ENCODE measurements around the gene CACNA2D4.

DNA sequence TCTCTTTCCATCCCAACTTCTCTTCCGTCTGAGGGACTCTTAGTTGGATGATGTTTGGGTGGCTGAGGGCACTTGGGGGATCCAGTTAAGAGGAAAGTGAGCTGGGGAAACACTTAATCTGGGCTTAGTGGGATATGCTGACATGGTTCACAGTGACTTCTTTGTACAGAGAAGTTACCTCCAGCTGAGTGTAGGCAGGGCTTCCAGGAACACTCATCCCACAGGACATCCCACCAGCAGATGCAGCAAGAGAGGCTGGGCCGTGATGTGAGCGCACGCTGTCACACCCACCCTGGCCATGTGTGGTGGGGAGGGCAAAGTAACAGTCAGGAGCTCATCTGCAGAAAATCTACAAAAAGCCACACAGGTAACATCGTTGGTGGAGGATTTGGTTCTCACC is 832 bp upstream of the CACNA2D4 start:
- no peak for TF ChIP-seq ELF4 (IDR thresholded peaks at IDR 0.05)
- TF ChIP-seq BHLHE40 (IDR thresholded peaks at IDR 0.05; ENCODE audit: borderline replicate concordance): no peak
- no peak for TF ChIP-seq FOXK2 (IDR thresholded peaks at IDR 0.05)
- no peak for TF ChIP-seq TARDBP (IDR thresholded peaks at IDR 0.05)
- no peak for TF ChIP-seq SP1 (IDR thresholded peaks at IDR 0.05)
- no peak for TF ChIP-seq ARNT (IDR thresholded peaks at IDR 0.05)
- TF ChIP-seq SUZ12 (IDR thresholded peaks at IDR 0.05): no peak
- TF ChIP-seq FOXM1 (IDR thresholded peaks at IDR 0.05; ENCODE audit: borderline replicate concordance): no peak

All from HEK293T (cell line).